GM21526 (cell line): ENCODE measurements around the gene UBE2E2.
A peak's percentile ranks its signal among the peaks of the same experiment; 100 is the strongest.

ENCODE experiments used
- ATAC-seq: cut with Tn5 transposase; IDR thresholded peaks from one replicate; pipeline ENCODE4 v1.9.1; 2021; ENCODE audit warnings: moderate library complexity; ENCODE audit not compliant: unreplicated experiment, low FRiP score

Gene UBE2E2

GRCh38 chr3:23192816-23193215, 10.3 kb upstream of the UBE2E2 start:
- no peak for ATAC-seq

DNA sequence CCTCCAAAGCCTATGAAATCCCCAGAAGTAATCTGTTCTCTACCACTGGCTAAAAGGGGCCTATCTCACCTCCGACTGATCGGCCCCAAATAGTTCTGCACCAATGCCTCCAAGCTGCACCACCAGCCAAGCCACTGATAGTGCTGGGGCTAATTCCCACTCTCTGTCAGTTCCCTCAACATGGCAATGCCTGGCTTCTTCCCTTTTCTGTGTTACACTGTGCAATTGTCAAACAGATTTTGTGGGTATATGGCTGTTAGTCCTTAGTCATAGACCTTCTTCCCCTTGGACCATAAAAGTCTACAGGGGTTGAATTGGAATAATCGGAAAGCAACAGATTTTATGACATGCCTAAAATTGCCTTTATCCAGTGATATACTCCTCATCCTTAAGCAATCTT, 9.3 kb upstream of the UBE2E2 start:
- ATAC-seq = no peak

- no peak for ATAC-seq
Measured at GRCh38 chr3:23198801-23199200, 4.3 kb upstream of the UBE2E2 start.

DNA sequence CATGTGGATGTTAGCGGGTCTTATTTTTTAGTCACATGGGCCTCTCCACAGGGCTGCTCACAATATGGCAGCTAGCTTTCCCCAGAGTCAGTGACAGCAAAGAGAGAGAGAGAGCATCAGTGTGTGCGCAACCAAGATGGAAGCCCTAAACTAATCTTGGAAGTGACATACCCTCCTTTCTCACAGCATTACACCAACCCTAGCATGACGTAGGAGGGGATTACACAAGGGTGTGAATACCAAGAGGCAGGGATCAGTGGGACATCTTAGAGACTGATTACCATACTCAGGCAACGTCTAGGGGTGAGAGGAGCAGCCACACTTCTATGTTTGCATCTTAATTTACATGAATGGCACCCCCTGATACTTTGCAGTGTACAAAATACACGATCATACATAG, 3.5 kb upstream of the UBE2E2 start:
- ATAC-seq = no peak

GRCh38 chr3:23201154-23201838, 1.8 kb upstream of the UBE2E2 start:
- ATAC-seq = no peak

GRCh38 chr3:23202203-23202920, 765 bp upstream of the UBE2E2 start:
- ATAC-seq = peak; percentile 16

DNA sequence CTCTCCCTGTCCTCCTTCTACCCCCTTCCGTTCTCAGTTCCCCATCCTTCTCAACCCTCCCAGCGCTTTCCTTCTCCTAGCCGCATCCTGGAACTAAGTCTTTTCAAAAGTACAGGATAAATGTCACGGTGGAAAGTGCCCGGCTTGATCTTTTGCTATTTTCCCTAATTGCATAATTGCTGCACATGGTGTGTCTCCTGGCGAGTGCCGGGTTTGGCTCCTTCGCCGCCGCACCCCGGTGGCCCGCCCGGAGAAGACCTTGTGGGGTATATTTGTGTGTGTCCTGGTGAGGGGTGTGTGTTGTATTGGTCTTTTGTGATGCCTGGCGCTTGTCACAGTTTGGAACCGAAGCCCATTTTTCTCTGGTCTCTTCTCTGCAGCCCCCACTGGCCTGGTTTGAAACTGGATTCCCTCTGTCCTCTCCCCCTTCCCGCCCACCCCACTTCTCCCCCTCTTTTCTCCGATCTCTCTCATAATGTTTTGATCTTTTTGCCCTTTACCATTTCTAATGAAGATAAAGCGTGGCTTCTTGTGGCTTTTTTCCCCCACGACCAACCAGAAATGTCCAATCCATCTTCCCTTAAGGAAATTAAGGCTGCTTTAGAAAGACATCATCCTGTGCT, 692 bp downstream of the UBE2E2 start:
- peak; percentile 24 for ATAC-seq

DNA sequence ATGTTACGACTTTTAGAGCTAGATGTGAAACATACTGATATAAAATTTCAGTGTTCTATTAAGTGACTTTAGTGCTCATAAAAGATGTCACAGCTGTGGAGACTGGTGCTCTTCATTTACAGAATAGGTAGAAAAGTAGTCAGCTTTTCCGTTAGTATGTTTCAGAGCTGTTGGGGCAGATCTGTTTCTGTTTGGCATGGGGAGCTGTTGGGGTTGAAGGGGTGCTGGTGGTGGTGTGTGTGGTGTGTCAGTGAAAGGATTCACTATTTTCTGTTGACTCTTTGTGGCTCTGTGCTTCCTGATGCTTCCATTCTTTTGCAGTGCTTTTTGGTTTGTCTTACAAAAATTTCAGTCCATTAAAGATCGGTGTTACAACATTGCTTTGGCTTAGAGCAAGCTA, 3.2 kb downstream of the UBE2E2 start:
- ATAC-seq = no peak

DNA sequence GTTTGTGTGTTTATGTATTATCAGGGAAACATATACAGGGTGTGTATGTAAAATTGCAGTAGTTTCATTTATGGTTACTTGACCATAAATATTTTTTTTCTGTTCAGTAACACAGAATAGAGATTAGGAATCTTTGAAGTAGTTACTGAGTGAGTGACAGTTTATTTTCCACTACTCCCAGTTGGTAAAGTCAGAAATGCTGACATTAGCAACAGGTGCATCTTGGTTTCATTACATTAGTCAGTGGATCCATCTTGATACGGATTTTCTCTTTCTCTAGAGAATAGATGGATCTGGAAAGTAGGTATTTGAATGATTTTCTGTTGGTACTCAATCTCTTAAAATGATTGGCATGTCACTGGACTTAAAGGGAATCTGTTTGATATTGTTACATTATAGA, 6.0 kb downstream of the UBE2E2 start:
- no peak for ATAC-seq

DNA sequence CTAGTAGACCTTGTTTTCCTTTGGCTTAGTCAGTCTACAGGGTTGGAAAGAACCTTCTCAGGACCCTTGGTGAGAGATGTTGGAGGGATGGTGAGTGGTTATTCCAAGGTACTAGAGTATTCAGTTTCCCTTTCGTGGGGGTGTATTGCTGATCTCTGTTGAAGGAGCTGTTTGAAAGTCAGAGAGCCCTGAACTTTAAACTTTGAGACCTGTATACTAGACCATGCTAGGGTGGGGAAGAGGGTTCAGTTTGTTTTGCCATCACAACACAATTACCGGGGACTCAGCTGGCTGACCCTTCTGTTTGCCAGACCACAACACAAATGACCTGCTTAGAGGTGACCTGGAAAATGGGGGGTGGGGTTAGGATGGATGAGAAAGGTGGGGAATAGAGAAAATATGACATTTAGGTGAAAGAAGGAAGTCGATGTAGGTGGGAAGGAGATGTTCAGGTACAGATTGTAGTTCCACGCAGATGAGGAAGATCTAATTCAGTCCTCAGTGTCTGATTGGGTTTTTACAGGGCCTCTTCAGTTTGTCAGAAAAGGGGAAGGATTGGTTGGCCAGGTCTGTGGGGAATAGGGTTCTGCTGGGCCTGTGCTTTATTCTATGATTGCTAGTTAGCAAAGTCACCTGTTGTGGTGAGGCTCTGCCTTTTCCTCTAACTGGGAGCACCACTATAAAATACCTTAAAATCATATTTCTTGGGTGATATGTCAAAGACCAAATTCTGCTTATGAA, 6.8 kb downstream of the UBE2E2 start:
- ATAC-seq = no peak

DNA sequence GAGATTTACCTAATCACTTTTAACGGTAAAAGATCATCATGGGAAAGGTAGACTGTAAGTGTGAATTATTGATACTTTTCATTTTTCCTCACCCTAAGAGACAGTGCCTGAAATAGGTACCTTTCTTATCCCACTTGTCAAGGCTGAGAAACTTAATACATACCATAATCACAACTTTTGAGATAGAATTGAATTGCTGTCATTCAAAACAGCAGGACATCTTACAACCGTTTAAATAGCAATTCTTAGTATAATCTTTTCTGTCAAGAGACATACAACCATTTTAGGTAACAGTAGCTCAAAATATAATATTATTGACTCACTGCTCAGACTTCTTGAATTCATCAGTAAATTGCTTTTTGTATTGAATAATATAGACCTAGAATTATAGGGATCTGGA, 10.7 kb downstream of the UBE2E2 start:
- ATAC-seq = no peak

DNA sequence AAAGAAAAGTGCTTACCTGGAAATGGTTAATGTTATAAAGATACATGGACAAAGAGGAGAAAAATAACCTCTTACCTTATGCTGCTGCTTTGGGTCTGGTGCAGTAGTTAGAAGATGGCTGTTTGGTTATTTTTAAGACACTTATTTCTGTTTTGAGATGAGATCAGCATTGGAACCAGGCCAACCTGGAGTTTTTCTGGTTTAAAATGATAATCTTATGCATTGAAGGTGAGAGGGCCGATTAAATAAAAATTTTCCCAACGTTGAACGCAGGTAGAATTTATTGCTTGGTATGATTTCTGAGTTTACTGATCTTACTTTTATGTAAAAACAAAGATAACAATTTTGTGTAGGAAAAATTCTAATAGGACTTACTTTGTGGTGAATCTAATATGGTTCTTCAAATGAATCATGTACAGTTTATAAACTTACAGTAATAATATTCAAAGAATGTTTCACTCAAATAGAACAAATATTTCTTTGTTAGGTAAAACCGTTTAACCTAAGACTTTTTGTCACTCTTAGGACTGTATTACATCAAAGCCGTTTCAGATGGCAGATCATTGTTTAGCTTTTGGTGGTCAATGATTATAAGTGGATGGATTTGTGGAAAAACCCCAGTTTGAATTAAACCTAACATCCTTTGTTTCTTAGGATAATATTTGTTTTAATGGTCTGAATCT, 14.9 kb downstream of the UBE2E2 start:
- no peak for ATAC-seq

DNA sequence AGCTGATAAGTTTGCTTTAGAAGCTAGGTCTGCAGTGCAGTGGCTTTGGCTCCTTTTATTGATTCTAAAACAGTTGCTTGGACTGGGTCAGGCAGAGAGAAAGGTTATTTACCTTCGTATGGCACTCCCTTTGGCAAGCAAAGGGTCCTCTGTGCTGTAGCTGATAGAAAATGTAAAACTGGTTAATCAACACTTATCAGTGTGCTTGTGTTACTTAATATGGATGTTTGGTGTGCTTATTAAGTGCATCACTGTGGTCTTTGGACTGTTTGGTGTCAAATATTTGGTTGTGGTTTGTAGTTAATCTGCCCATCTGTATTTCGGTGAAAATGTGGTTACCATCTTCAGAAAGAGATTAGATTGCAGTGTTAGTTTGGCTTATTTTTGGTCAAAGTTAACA, 16.0 kb downstream of the UBE2E2 start:
- no peak for ATAC-seq

GRCh38 chr3:23219552-23219951, 16.4 kb downstream of the UBE2E2 start:
- no peak for ATAC-seq

DNA sequence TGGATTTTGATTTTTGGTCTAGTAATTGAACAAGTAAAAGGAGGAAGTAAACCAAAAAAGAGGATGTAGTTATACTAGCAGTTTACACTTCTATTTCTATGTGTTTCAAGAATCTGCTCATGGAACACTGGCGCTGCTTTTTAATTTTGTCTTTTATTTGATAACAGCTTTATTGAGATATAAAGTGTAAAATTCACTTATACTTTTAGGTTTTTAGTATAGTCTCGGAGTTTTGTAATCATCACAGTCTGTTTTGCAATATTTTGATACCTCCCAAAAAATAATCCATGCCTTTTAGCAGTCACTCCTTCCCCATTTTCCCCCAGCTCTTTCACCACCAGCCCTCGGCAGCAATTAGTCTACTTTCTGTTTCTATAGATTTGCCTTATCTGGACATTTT, 18.0 kb downstream of the UBE2E2 start:
- no peak for ATAC-seq

DNA sequence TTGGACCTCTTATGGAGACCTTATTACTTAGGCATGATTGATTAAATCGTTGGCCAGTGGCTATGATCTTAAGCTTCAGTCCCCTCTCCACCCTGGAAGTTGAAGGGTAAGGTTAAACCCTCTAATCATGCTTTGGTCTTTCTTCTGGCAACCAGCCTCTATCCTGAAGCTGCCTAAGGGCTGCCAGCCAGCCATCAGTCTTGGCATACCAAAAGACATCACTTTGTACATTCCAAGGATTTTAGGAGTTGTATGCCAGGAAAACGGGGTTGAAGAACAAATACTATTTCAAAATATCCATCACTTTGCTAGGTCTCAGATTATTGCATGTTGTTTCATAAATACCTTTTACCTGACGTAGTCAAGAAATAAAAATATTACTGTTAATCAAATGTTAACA, 28.9 kb downstream of the UBE2E2 start:
- ATAC-seq = no peak

GRCh38 chr3:23232854-23233253, 29.7 kb downstream of the UBE2E2 start:
- ATAC-seq = no peak

DNA sequence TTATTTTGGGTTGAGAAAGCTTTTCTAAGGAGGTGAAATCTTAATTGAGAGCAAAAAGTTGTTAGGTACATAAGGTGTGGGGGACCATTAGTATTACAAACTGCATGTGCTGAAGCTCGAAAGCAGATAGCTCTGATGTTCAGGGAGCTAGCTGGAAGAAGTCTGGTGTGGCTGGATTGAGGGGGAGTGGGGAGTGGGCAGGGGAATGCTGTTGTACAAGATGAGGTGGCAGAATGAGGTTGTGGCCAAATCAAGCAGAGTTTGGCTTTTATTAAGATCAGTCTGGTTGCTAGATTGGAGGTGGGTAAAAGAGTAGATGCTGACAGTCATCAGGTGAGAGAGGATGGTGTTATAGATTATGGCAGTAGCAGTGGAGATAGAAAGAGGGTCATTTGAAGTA, 32.1 kb downstream of the UBE2E2 start:
- no peak for ATAC-seq

GRCh38 chr3:23236890-23237289, 33.8 kb downstream of the UBE2E2 start:
- ATAC-seq = no peak

GRCh38 chr3:23238156-23238555, 35.0 kb downstream of the UBE2E2 start:
- no peak for ATAC-seq

- ATAC-seq = no peak
Measured at GRCh38 chr3:23238578-23238977, 35.5 kb downstream of the UBE2E2 start.
